Glomerular visceral epithelial cell (primary cell): Measurements from ENCODE around the gene CACNA2D2.

ENCODE experiments used
- DNase-seq: peaks from one replicate; pipeline ENCODE4 v3.0.0-alpha.2; 2016; ENCODE audit errors: extremely low spot score

The CACNA2D2 gene

GRCh38 chr3:50428007-50428633 lies 75.3 kb downstream of the CACNA2D2 start:
- DNase-seq: no peak

- no peak for DNase-seq
These were observed 76.2 kb downstream of the CACNA2D2 start for GRCh38 chr3:50427217-50427616.

- DNase-seq: no peak
These were observed 77.5 kb downstream of the CACNA2D2 start for GRCh38 chr3:50425911-50426310.

- DNase-seq: no peak
These were observed 79.9 kb downstream of the CACNA2D2 start for GRCh38 chr3:50423543-50423942.

- DNase-seq: no peak
These were observed 81.3 kb downstream of the CACNA2D2 start for GRCh38 chr3:50422153-50422552.

GRCh38 chr3:50419595-50420370 lies 83.7 kb downstream of the CACNA2D2 start:
- no peak for DNase-seq

GRCh38 chr3:50418850-50419249 lies 84.6 kb downstream of the CACNA2D2 start:
- no peak for DNase-seq

GRCh38 chr3:50417637-50418033 lies 85.8 kb downstream of the CACNA2D2 start:
- DNase-seq: no peak

- no peak for DNase-seq
These were observed 86.4 kb downstream of the CACNA2D2 start for GRCh38 chr3:50416736-50417636.

GRCh38 chr3:50415816-50416215 lies 87.6 kb downstream of the CACNA2D2 start:
- no peak for DNase-seq

GRCh38 chr3:50415061-50415460 lies 88.4 kb downstream of the CACNA2D2 start:
- no peak for DNase-seq

GRCh38 chr3:50414616-50415015 lies 88.8 kb downstream of the CACNA2D2 start:
- no peak for DNase-seq

- no peak for DNase-seq
These were observed 91.1 kb downstream of the CACNA2D2 start for GRCh38 chr3:50412231-50412754.

GRCh38 chr3:50411229-50411628 lies 92.2 kb downstream of the CACNA2D2 start:
- no peak for DNase-seq

- DNase-seq: no peak
These were observed 92.8 kb downstream of the CACNA2D2 start for GRCh38 chr3:50410608-50411139.

GRCh38 chr3:50410185-50410584 lies 93.2 kb downstream of the CACNA2D2 start:
- DNase-seq: no peak

- DNase-seq: no peak
These were observed 94.9 kb downstream of the CACNA2D2 start for GRCh38 chr3:50408443-50408944.

GRCh38 chr3:50406487-50406886 lies 96.9 kb downstream of the CACNA2D2 start:
- DNase-seq: no peak

- peak; percentile 8 for DNase-seq
These were observed 98.2 kb downstream of the CACNA2D2 start for GRCh38 chr3:50405249-50405648.

- DNase-seq: no peak
These were observed 101.3 kb downstream of the CACNA2D2 start for GRCh38 chr3:50401978-50402595.

- DNase-seq: no peak
These were observed 106.9 kb downstream of the CACNA2D2 start for GRCh38 chr3:50396502-50396901.
